ENCODE data around the gene SLC12A1. TPM values are rescaled to one million over a fixed set of nuclear protein-coding genes. Genes with fewer than 3 reads are reported as not detected.

The SLC12A1 gene
- total RNA-seq, 4 donors from 2014 or later: not detected

DNA sequence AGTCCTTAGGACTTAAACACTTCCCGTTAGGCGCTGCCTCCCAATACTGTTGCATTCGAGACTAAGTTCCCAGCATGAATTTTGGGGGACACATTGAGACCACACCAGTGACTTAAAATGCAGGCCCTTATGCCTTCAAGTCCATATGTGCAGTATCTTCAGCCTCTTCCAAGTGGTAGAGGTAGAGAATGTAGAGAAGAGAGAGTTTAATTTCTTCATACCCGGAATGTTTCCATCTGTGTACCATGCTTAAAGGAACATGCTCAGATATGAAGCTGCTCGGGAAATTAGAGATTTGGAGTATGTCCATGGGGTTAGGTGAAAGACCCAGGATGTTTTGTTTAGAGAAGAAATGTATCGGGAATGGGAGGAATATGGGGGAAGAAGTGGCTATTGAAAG is 137.8 kb downstream of the SLC12A1 start:
- ATAC-seq (no peak), DNase-seq (no peak)
- Histone ChIP-seq H3K9me3 (no peaks in the 10 kb centered on the region), H3K36me3 (peaks cover 0 to 47% of the 10 kb centered on the region in 2 donors), H3K4me1 (no peaks in the 10 kb centered on the region), H3K4me3 (no peak overlapping the region), H3K27me3 (no peaks in the 10 kb centered on the region), H3K27ac (no peak overlapping the region)
- intact Hi-C loops (cut with DNase I; ENCODE audit: low total_unique reads) (no loop called here), in situ Hi-C loops (cut with MboI; ENCODE audit: low sequenced_read_pairs in 4 of 4) (no loop called here)
- TF ChIP-seq POLR2A (IDR thresholded peaks at IDR 0.05): no peak
- TF ChIP-seq, protein P1, sequence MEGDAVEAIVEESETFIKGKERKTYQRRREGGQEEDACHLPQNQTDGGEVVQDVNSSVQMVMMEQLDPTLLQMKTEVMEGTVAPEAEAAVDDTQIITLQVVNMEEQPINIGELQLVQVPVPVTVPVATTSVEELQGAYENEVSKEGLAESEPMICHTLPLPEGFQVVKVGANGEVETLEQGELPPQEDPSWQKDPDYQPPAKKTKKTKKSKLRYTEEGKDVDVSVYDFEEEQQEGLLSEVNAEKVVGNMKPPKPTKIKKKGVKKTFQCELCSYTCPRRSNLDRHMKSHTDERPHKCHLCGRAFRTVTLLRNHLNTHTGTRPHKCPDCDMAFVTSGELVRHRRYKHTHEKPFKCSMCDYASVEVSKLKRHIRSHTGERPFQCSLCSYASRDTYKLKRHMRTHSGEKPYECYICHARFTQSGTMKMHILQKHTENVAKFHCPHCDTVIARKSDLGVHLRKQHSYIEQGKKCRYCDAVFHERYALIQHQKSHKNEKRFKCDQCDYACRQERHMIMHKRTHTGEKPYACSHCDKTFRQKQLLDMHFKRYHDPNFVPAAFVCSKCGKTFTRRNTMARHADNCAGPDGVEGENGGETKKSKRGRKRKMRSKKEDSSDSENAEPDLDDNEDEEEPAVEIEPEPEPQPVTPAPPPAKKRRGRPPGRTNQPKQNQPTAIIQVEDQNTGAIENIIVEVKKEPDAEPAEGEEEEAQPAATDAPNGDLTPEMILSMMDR (IDR thresholded peaks at IDR 0.05 in 4 of 5, conservative IDR thresholded peaks at IDR 0.05 in 1 of 5): no peak

DNA sequence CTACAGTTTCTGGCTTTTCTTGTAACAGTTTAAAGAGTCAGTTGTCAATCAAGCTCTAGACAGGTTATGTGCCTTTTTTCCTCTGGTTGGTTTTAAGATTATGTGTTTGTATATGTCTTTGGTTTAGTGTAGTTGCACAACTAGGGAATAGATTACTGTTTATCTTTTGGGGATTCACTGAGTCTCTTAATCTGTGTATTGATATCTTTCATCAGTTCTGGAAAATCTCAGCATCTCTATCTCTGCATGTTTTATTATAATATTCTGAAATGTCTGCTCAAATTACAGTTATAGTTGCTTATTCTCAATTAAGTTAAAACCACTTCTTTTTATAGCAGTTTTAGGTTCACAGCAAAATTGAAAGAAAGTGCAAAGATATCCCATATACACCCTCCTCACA is 139.4 kb downstream of the SLC12A1 start:
- no peak for DNase-seq
- no peak overlapping the region for H3K4me3 ChIP-seq
- in situ Hi-C loops (cut with MboI; ENCODE audit: low sequenced_read_pairs in 4 of 4): no loop called here
- intact Hi-C loops (cut with DNase I; ENCODE audit: low total_unique reads): no loop called here
- no peak for TF ChIP-seq POLR2A (IDR thresholded peaks at IDR 0.05)
- TF ChIP-seq, protein P1 (IDR thresholded peaks at IDR 0.05 in 4 of 5, conservative IDR thresholded peaks at IDR 0.05 in 1 of 5): no peak
- H3K27ac ChIP-seq: no peak overlapping the region
- H3K27me3 ChIP-seq: no peaks in the 10 kb centered on the region
- peaks cover 0 to 34% of the 10 kb centered on the region in 2 donors for H3K36me3 ChIP-seq
- no peaks in the 10 kb centered on the region for H3K4me1 ChIP-seq
- no peaks in the 10 kb centered on the region for H3K9me3 ChIP-seq
- ATAC-seq: no peak

DNA sequence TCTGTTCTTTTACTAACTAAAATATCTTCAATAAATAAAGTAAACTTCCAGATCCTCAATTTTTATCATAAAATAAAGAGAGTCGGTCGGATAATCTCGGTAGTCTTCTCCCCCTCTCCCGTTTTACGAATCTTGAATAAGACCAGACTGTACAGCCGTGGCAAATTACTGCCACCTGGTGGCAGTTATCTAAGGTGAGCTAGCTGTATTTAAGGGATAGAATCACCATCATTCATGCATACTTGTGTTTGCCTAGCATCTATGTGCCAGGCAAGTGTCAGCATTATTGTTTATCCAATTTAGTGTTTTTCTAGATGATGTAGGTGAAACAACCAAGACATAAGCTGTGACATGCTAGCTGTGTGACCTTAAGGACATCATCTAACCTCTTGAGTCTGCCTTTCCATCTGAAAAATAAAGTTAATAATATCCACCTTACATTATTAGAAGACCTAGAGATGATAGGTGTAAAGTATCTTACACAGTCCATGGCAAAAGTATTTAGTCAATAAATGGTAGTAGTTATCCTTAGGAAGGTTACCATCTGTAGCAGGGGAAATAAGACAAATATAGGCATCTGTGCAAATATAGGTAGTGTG is 146.5 kb downstream of the SLC12A1 start:
- Histone ChIP-seq H3K4me1 (no peaks in the 10 kb centered on the region), H3K27ac (no peak overlapping the region), H3K36me3 (no peaks in the 10 kb centered on the region), H3K9me3 (no peaks in the 10 kb centered on the region), H3K27me3 (no peaks in the 10 kb centered on the region), H3K4me3 (peak overlapping the region in 2 of 4 donors; percentile 11 to 15)
- intact Hi-C loops (cut with DNase I; ENCODE audit: low total_unique reads) (loop anchor here (10.0 kb wide), 1 partner anchor 502 kb away; no protein-coding TSS in a partner anchor), in situ Hi-C loops (cut with MboI; ENCODE audit: low sequenced_read_pairs in 4 of 4) (loop anchor here (10.0 to 25.0 kb wide), 3 partner anchors 285 to 460 kb away; partner anchors contain the start of genes CEP152 (in 3 of the 4) and FBN1 (in 2 of the 4))
- peak in 1 of 2 donors; percentile 22 for DNase-seq
- ATAC-seq: peak; percentile 78 to 84
- TF ChIP-seq, protein P1 (IDR thresholded peaks at IDR 0.05 in 4 of 5, conservative IDR thresholded peaks at IDR 0.05 in 1 of 5): peak in 4 of 5 experiments; percentile 45 to 79 (median 60)
- TF ChIP-seq POLR2A (IDR thresholded peaks at IDR 0.05): no peak

Other genes with a start within 250 kb of the SLC12A1 start
- not detected for gene SLC24A5, start 85.3 kb upstream of the SLC12A1 start, total RNA-seq
- gene MYEF2, start 28.0 kb upstream of the SLC12A1 start, total RNA-seq: 1 to 10 TPM in 2 of 4 donors, under 1 TPM in 2; 0.29 to 4.9 (median 1.9) TPM
- not detected for gene CTXN2, start 14.6 kb upstream of the SLC12A1 start, total RNA-seq
- 10 to 100 TPM; 40.0 to 73.0 (median 45.0) TPM for gene DUT, start 125.1 kb downstream of the SLC12A1 start, total RNA-seq